ENCODE measurements around the gene DLG2.

Gene DLG2

GRCh38 chr11:83642500-83642899 lies 1984.6 kb downstream of the DLG2 start:
- Histone ChIP-seq H3K36me3 (ENCODE audit: control insufficient read depth, insufficient read depth, low read length) (no peaks in the 10 kb centered on the region), H3K4me3 (ENCODE audit: low read length) (no peak overlapping the region), H3K4me1 (ENCODE audit: control insufficient read depth, insufficient read depth, low read length) (peaks cover 4% of the 10 kb centered on the region), H3K27me3 (ENCODE audit: control insufficient read depth, insufficient read depth, low read length) (no peaks in the 10 kb centered on the region), H3K27ac (ENCODE audit: low read length) (no peak overlapping the region), H3K9me3 (ENCODE audit: control insufficient read depth, insufficient read depth, low read length) (no peaks in the 10 kb centered on the region)
- DNase-seq (ENCODE audit: low read depth, low spot score), result no peak

- no CpG with 5 or more reads among the region's 7 CpGs for WGBS (ENCODE audit: insufficient coverage, insufficient read length)
- Histone ChIP-seq H3K27me3 (ENCODE audit: control insufficient read depth, insufficient read depth, low read length) (no peaks in the 10 kb centered on the region), H3K4me3 (ENCODE audit: low read length) (no peak overlapping the region), H3K4me1 (ENCODE audit: control insufficient read depth, insufficient read depth, low read length) (peaks cover 4% of the 10 kb centered on the region), H3K9me3 (ENCODE audit: control insufficient read depth, insufficient read depth, low read length) (no peaks in the 10 kb centered on the region), H3K36me3 (ENCODE audit: control insufficient read depth, insufficient read depth, low read length) (no peaks in the 10 kb centered on the region), H3K27ac (ENCODE audit: low read length) (no peak overlapping the region)
- no peak for DNase-seq (ENCODE audit: low read depth, low spot score)
Measured at GRCh38 chr11:83641511-83641910, 1985.6 kb downstream of the DLG2 start.

GRCh38 chr11:83639995-83640758 lies 1987.0 kb downstream of the DLG2 start:
- Histone ChIP-seq H3K4me3 (ENCODE audit: low read length) (no peak overlapping the region), H3K27ac (ENCODE audit: low read length) (no peak overlapping the region), H3K4me1 (ENCODE audit: control insufficient read depth, insufficient read depth, low read length) (peaks cover 4% of the 10 kb centered on the region), H3K27me3 (ENCODE audit: control insufficient read depth, insufficient read depth, low read length) (no peaks in the 10 kb centered on the region), H3K9me3 (ENCODE audit: control insufficient read depth, insufficient read depth, low read length) (no peaks in the 10 kb centered on the region), H3K36me3 (ENCODE audit: control insufficient read depth, insufficient read depth, low read length) (no peaks in the 10 kb centered on the region)
- no peak for DNase-seq (ENCODE audit: low read depth, low spot score)
- no CpG with 5 or more reads among the region's 5 CpGs for WGBS (ENCODE audit: insufficient coverage, insufficient read length)

- DNase-seq (ENCODE audit: low read depth, low spot score), result no peak
- no CpG with 5 or more reads among the region's 3 CpGs for WGBS (ENCODE audit: insufficient coverage, insufficient read length)
- Histone ChIP-seq H3K27ac (ENCODE audit: low read length) (no peak overlapping the region), H3K27me3 (ENCODE audit: control insufficient read depth, insufficient read depth, low read length) (no peaks in the 10 kb centered on the region), H3K4me1 (ENCODE audit: control insufficient read depth, insufficient read depth, low read length) (no peaks in the 10 kb centered on the region), H3K36me3 (ENCODE audit: control insufficient read depth, insufficient read depth, low read length) (no peaks in the 10 kb centered on the region), H3K4me3 (ENCODE audit: low read length) (no peak overlapping the region), H3K9me3 (ENCODE audit: control insufficient read depth, insufficient read depth, low read length) (no peaks in the 10 kb centered on the region)
Measured at GRCh38 chr11:83635166-83635565, 1992.0 kb downstream of the DLG2 start.

- H3K27ac ChIP-seq (ENCODE audit: low read length), result no peak overlapping the region
- no peaks in the 10 kb centered on the region for H3K27me3 ChIP-seq (ENCODE audit: control insufficient read depth, insufficient read depth, low read length)
- no peaks in the 10 kb centered on the region for H3K9me3 ChIP-seq (ENCODE audit: control insufficient read depth, insufficient read depth, low read length)
- no peak for DNase-seq (ENCODE audit: low read depth, low spot score)
- H3K4me1 ChIP-seq (ENCODE audit: control insufficient read depth, insufficient read depth, low read length), result no peaks in the 10 kb centered on the region
- no peak overlapping the region for H3K4me3 ChIP-seq (ENCODE audit: low read length)
- no CpG with 5 or more reads among the region's 1 CpG for WGBS (ENCODE audit: insufficient coverage, insufficient read length)
- H3K36me3 ChIP-seq (ENCODE audit: control insufficient read depth, insufficient read depth, low read length), result no peaks in the 10 kb centered on the region
Measured at GRCh38 chr11:83630211-83630610, 1996.9 kb downstream of the DLG2 start.

GRCh38 chr11:83629775-83630174 lies 1997.4 kb downstream of the DLG2 start:
- no peak overlapping the region for H3K4me3 ChIP-seq (ENCODE audit: low read length)
- H3K27ac ChIP-seq (ENCODE audit: low read length), result no peak overlapping the region
- no peaks in the 10 kb centered on the region for H3K27me3 ChIP-seq (ENCODE audit: control insufficient read depth, insufficient read depth, low read length)
- H3K4me1 ChIP-seq (ENCODE audit: control insufficient read depth, insufficient read depth, low read length), result no peaks in the 10 kb centered on the region
- no CpG with 5 or more reads among the region's 2 CpGs for WGBS (ENCODE audit: insufficient coverage, insufficient read length)
- DNase-seq (ENCODE audit: low read depth, low spot score), result no peak
- H3K9me3 ChIP-seq (ENCODE audit: control insufficient read depth, insufficient read depth, low read length), result no peaks in the 10 kb centered on the region
- no peaks in the 10 kb centered on the region for H3K36me3 ChIP-seq (ENCODE audit: control insufficient read depth, insufficient read depth, low read length)

GRCh38 chr11:83628622-83629355 lies 1998.4 kb downstream of the DLG2 start:
- H3K36me3 ChIP-seq (ENCODE audit: control insufficient read depth, insufficient read depth, low read length), result no peaks in the 10 kb centered on the region
- no peaks in the 10 kb centered on the region for H3K27me3 ChIP-seq (ENCODE audit: control insufficient read depth, insufficient read depth, low read length)
- H3K4me1 ChIP-seq (ENCODE audit: control insufficient read depth, insufficient read depth, low read length), result no peaks in the 10 kb centered on the region
- no peak overlapping the region for H3K27ac ChIP-seq (ENCODE audit: low read length)
- DNase-seq (ENCODE audit: low read depth, low spot score), result no peak
- WGBS (ENCODE audit: insufficient coverage, insufficient read length), result no CpG with 5 or more reads among the region's 5 CpGs
- no peaks in the 10 kb centered on the region for H3K9me3 ChIP-seq (ENCODE audit: control insufficient read depth, insufficient read depth, low read length)
- no peak overlapping the region for H3K4me3 ChIP-seq (ENCODE audit: low read length)

GRCh38 chr11:83625336-83625735 lies 2001.8 kb downstream of the DLG2 start:
- Histone ChIP-seq H3K4me1 (ENCODE audit: control insufficient read depth, insufficient read depth, low read length) (no peaks in the 10 kb centered on the region), H3K9me3 (ENCODE audit: control insufficient read depth, insufficient read depth, low read length) (no peaks in the 10 kb centered on the region), H3K27me3 (ENCODE audit: control insufficient read depth, insufficient read depth, low read length) (no peaks in the 10 kb centered on the region), H3K36me3 (ENCODE audit: control insufficient read depth, insufficient read depth, low read length) (no peaks in the 10 kb centered on the region), H3K4me3 (ENCODE audit: low read length) (no peak overlapping the region), H3K27ac (ENCODE audit: low read length) (no peak overlapping the region)
- no peak for DNase-seq (ENCODE audit: low read depth, low spot score)
- WGBS (ENCODE audit: insufficient coverage, insufficient read length), result no CpG with 5 or more reads among the region's 3 CpGs

- H3K36me3 ChIP-seq (ENCODE audit: control insufficient read depth, insufficient read depth, low read length), result no peaks in the 10 kb centered on the region
- no peak for DNase-seq (ENCODE audit: low read depth, low spot score)
- peaks cover 2% of the 10 kb centered on the region; the same call in 1 of the 2 replicates for H3K4me1 ChIP-seq (ENCODE audit: control insufficient read depth, insufficient read depth, low read length)
- no peak overlapping the region for H3K4me3 ChIP-seq (ENCODE audit: low read length)
- no peaks in the 10 kb centered on the region for H3K9me3 ChIP-seq (ENCODE audit: control insufficient read depth, insufficient read depth, low read length)
- WGBS (ENCODE audit: insufficient coverage, insufficient read length), result no CpG with 5 or more reads among the region's 1 CpG
- H3K27ac ChIP-seq (ENCODE audit: low read length), result no peak overlapping the region
- H3K27me3 ChIP-seq (ENCODE audit: control insufficient read depth, insufficient read depth, low read length), result no peaks in the 10 kb centered on the region
Measured at GRCh38 chr11:83617671-83618070, 2009.5 kb downstream of the DLG2 start.

- H3K27ac ChIP-seq (ENCODE audit: low read length), result no peak overlapping the region
- no peak for DNase-seq (ENCODE audit: low read depth, low spot score)
- H3K27me3 ChIP-seq (ENCODE audit: control insufficient read depth, insufficient read depth, low read length), result no peaks in the 10 kb centered on the region
- H3K9me3 ChIP-seq (ENCODE audit: control insufficient read depth, insufficient read depth, low read length), result no peaks in the 10 kb centered on the region
- no peak overlapping the region for H3K4me3 ChIP-seq (ENCODE audit: low read length)
- H3K4me1 ChIP-seq (ENCODE audit: control insufficient read depth, insufficient read depth, low read length), result peaks cover 2% of the 10 kb centered on the region; the same call in 1 of the 2 replicates
- H3K36me3 ChIP-seq (ENCODE audit: control insufficient read depth, insufficient read depth, low read length), result no peaks in the 10 kb centered on the region
- WGBS (ENCODE audit: insufficient coverage, insufficient read length), result no CpG with 5 or more reads among the region's 2 CpGs
Measured at GRCh38 chr11:83613767-83614121, 2013.4 kb downstream of the DLG2 start.

All from iPS DF 6.9 (cell line).